ENCODE results near the gene HCN1. TPM values are rescaled to one million over a fixed set of nuclear protein-coding genes. Genes with fewer than 3 reads are reported as not detected.

The HCN1 gene
- total and polyA plus RNA-seq, 2 of the 4 experiments (the other 2 are of a cell fraction): not detected

- no peak for TF ChIP-seq MAZ (IDR thresholded peaks at IDR 0.05; ENCODE audit: borderline replicate concordance, low read depth, low read length)
- TF ChIP-seq RAD21 (IDR thresholded peaks at IDR 0.05; ENCODE audit: low read length): no peak
- TF ChIP-seq CHD1 (IDR thresholded peaks at IDR 0.05; ENCODE audit: low read depth, low read length): no peak
- TF ChIP-seq SMC3 (IDR thresholded peaks at IDR 0.05; ENCODE audit: low read depth, low read length): no peak
- TF ChIP-seq MXI1 (IDR thresholded peaks at IDR 0.05; ENCODE audit: borderline replicate concordance, low read depth, low read length): no peak
- no peak for TF ChIP-seq NFE2L2 (IDR thresholded peaks at IDR 0.05; ENCODE audit: low read depth, low read length)
- TF ChIP-seq CTCF (conservative IDR thresholded peaks at IDR 0.05; ENCODE audit: low read depth, low read length): no peak
- no peak for TF ChIP-seq FOS (IDR thresholded peaks at IDR 0.05; ENCODE audit: low read depth, low read length)
- no peak for TF ChIP-seq RCOR1 (IDR thresholded peaks at IDR 0.05; ENCODE audit: insufficient replicate concordance, low read length)
- no peak for TF ChIP-seq POLR2A (IDR thresholded peaks at IDR 0.05; ENCODE audit: low read depth, low read length)
- TF ChIP-seq MAFK (IDR thresholded peaks at IDR 0.05; ENCODE audit: low read depth, low read length): no peak
- TF ChIP-seq CEBPB (IDR thresholded peaks at IDR 0.05; ENCODE audit: low read depth, low read length): no peak
These were observed 360.8 kb downstream of the HCN1 start for GRCh38 chr5:45335346-45335745.

More at GRCh38 chr5:45335346-45335745, 360.8 kb downstream of the HCN1 start:
- Histone ChIP-seq H2AK9ac (replicated peaks; ENCODE audit: low read depth, low read length, poor library complexity) (no peak overlapping the region), H4K91ac (ENCODE audit: insufficient read depth, low read depth, low read length) (no peak overlapping the region), H3K9me1 (ENCODE audit: insufficient read depth, low read length) (no peaks in the 10 kb centered on the region), H3K27me3 (ENCODE audit: control insufficient read depth, insufficient read depth, low read length) (no peaks in the 10 kb centered on the region), H3K4me1 (ENCODE audit: control insufficient read depth, insufficient read depth, low read length) (no peaks in the 10 kb centered on the region), H3K4me3 (ENCODE audit: insufficient read depth, low read depth, low read length) (no peak overlapping the region), H3K56ac (ENCODE audit: extremely low read depth, insufficient read depth, low read length) (no peak overlapping the region), H3K4me2 (ENCODE audit: low read depth, low read length) (no peak overlapping the region), H3K14ac (replicated peaks; ENCODE audit: low read depth, low read length) (no peak overlapping the region), H3K36me3 (ENCODE audit: control insufficient read depth, insufficient read depth, low read length) (no peaks in the 10 kb centered on the region), H4K8ac (ENCODE audit: low read depth in 2 of 2, low read length in 2 of 2) (no peak overlapping the region), H2BK5ac (ENCODE audit: low read depth, low read length, poor library complexity, severe bottlenecking) (no peak overlapping the region), H3K18ac (ENCODE audit: low read depth, low read length) (no peak overlapping the region), H3K9me3 (ENCODE audit: control insufficient read depth, insufficient read depth, low read length) (0 out of 2 replicates have a peak, but pooled peaks cover 2% of the 10 kb centered on the region), H3K4ac (ENCODE audit: low read depth, low read length) (no peak overlapping the region), H2BK20ac (ENCODE audit: low read depth, low read length) (no peak overlapping the region), H4K5ac (ENCODE audit: low read depth, low read length) (no peak overlapping the region), H2BK120ac (ENCODE audit: low read depth, low read length) (no peak overlapping the region), H2AK5ac (ENCODE audit: low read depth, low read length) (no peak overlapping the region), H2BK15ac (ENCODE audit: low read depth, low read length) (no peak overlapping the region), H2AFZ (replicated peaks; ENCODE audit: low read length, poor library complexity) (no peak overlapping the region), H3K9ac (ENCODE audit: low read depth, low read length) (no peak overlapping the region), H3K79me1 (ENCODE audit: low read depth in 1 of 2, low read length in 2 of 2) (no peaks in the 10 kb centered on the region), H3K27ac (ENCODE audit: insufficient read depth, low read length) (no peak overlapping the region), H3K23ac (ENCODE audit: low read depth, low read length) (no peak overlapping the region), H4K20me1 (ENCODE audit: insufficient read depth, low read length) (no peaks in the 10 kb centered on the region)
- intact Hi-C loops (cut with micrococcal nuclease): no loop called here
- BruUV-seq (replicated peaks): no TSS peak
- in situ Hi-C loops (cut with MboI; ENCODE audit: low sequenced_read_pairs): no loop called here
- DNase-seq (no peak), ATAC-seq (ENCODE audit: low read depth) (no peak)
- dilution Hi-C loops (cut with HindIII; ENCODE audit: low sequenced_read_pairs, unreplicated experiment): no loop called here
- CTCF ChIA-PET: no interaction called here
- POLR2A ChIA-PET (ENCODE audit: unreplicated experiment): no interaction called here

Data from IMR-90 (cell line).